LNCaP clone FGC (cell line): ENCODE data around the gene AP3B1.

ENCODE experiments used
- DNase-seq: peaks from one replicate; pipeline ENCODE4 v3.0.0-alpha.2; 2011; ENCODE audit warnings: low read depth
- H3K4me3 ChIP-seq: 2 replicates; pipeline ENCODE4 v1.5.1; 2011; ENCODE audit warnings: mild to moderate bottlenecking, low read depth, low read length, control low read depth
- CTCF ChIP-seq: IDR thresholded peaks from 2 replicates; pipeline ENCODE4 v1.5.1; 2012; ENCODE audit warnings: mild to moderate bottlenecking; ENCODE audit not compliant: control insufficient read depth, insufficient read depth; ENCODE audit errors: extremely low read depth

The AP3B1 gene

GRCh38 chr5:77981820-77982219 is 312.7 kb downstream of the AP3B1 start:
- 0 out of 2 replicates have a peak, but pooled peaks have one; percentile 15 for TF ChIP-seq CTCF
- no peak for DNase-seq
- H3K4me3 ChIP-seq = no peak overlapping the region

- H3K4me3 ChIP-seq = no peak overlapping the region
- no peak for DNase-seq
- TF ChIP-seq CTCF = no peak
These were observed 319.9 kb downstream of the AP3B1 start for GRCh38 chr5:77974576-77974975.

- H3K4me3 ChIP-seq = no peak overlapping the region
- no peak for DNase-seq
These were observed 321.3 kb downstream of the AP3B1 start for GRCh38 chr5:77973253-77973609.

GRCh38 chr5:77972469-77973252 is 321.8 kb downstream of the AP3B1 start:
- DNase-seq = no peak
- no peak overlapping the region for H3K4me3 ChIP-seq
- TF ChIP-seq CTCF = no peak

More at GRCh38 chr5:77973253-77973609, 321.3 kb downstream of the AP3B1 start:
- no peak for TF ChIP-seq CTCF

- no peak for DNase-seq
- no peak for TF ChIP-seq CTCF
- H3K4me3 ChIP-seq = no peak overlapping the region
These were observed 322.6 kb downstream of the AP3B1 start for GRCh38 chr5:77971776-77972468.

GRCh38 chr5:77970891-77971290 is 323.6 kb downstream of the AP3B1 start:
- no peak for TF ChIP-seq CTCF
- H3K4me3 ChIP-seq = no peak overlapping the region
- DNase-seq = no peak
